HG02642 (cell line): ENCODE measurements around the gene TTLL3.

Experiments used
- ATAC-seq: cut with Tn5 transposase; IDR thresholded peaks from one replicate; pipeline ENCODE4 v1.9.1; 2021; ENCODE audit warnings: mild to moderate bottlenecking; ENCODE audit not compliant: unreplicated experiment, poor library complexity

TTLL3 gene

DNA sequence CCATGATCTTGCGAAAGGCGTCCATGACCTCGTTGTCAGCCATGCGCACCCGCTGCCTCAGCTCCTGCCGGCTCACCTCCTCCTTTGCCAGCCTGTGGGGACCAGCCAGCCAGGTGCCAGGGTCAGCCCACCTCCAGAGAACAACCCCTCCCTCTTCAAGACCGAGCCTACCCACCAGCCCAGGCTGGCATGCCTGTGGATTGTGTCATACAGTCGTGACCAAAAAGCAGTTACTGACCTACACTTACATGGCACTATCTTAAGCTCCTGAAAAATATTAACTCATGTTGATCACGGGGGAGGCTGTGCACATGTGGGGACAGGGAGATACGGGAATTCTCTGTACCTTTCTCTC lies 29.6 kb upstream of the TTLL3 start:
- ATAC-seq, result peak; percentile 11

- ATAC-seq, result no peak
Measured at GRCh38 chr3:9780910-9781309, 29.2 kb upstream of the TTLL3 start.

- ATAC-seq, result no peak
Measured at GRCh38 chr3:9781551-9781950, 28.5 kb upstream of the TTLL3 start.

GRCh38 chr3:9781978-9782603 lies 28.0 kb upstream of the TTLL3 start:
- ATAC-seq, result no peak

GRCh38 chr3:9782770-9783169 lies 27.3 kb upstream of the TTLL3 start:
- ATAC-seq, result no peak

DNA sequence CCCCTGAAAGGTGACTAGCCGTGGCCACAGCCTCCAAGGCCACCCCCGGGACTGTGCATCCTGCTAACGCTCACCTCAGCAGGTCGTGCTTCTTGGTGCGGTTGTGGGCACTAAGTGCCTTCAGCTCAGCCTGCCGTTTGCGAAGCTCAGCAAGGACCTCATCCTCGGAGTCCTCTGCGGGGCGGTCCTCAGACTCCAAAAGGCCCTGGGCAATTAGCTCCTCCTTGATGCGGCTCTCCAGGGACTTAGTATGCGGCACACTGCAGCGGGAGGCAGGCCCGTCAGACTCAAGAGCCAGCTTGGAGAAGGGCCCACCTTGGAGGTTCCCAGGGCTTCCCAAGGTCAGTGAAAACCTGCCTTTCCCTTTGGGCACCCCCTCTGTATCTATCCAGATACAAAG lies 26.1 kb upstream of the TTLL3 start:
- no peak for ATAC-seq

DNA sequence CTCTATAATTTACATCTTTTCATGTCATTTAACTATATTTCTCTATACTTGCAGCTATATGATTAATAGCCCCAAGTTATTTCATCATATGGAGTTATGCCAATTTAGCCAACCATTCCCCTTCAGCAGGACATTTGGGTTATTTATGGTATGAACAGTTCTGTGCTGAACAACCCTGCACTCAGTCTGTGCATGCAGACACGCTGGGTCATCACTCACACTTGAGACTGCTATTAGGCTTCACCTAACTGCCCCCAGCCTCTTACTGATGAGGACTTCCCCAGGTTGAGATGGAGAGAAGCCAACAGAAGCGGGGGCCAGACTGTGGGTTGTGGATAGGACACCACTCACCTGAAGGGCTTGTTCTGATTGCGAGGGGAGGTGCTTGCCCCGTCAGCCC lies 25.1 kb upstream of the TTLL3 start:
- ATAC-seq, result no peak

DNA sequence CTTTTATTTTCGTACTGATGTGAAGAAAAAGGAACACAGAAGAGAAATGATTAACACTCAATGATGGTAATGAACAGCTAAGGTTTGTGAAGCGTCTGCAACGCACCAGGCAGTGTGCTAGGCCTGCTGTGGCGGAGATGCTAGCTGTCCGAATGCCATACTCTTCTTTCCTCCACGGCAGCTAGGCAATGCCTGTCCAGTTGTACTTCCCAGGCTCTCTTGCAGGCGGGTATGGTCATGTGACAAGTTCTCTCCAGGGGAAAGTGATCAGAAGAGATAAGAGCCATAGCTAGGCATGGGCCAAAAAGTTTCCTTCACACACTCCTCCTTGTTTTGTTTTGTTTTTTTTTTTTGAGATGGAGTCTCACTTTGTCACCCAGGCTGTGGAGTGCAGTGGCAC lies 24.5 kb upstream of the TTLL3 start:
- no peak for ATAC-seq

- ATAC-seq, result no peak
Measured at GRCh38 chr3:9786209-9786739, 23.8 kb upstream of the TTLL3 start.

GRCh38 chr3:9786825-9787669 lies 23.0 kb upstream of the TTLL3 start:
- no peak for ATAC-seq

GRCh38 chr3:9787714-9788113 lies 22.3 kb upstream of the TTLL3 start:
- no peak for ATAC-seq

- no peak for ATAC-seq
Measured at GRCh38 chr3:9791127-9791526, 18.9 kb upstream of the TTLL3 start.

GRCh38 chr3:9791790-9792404 lies 18.2 kb upstream of the TTLL3 start:
- no peak for ATAC-seq

DNA sequence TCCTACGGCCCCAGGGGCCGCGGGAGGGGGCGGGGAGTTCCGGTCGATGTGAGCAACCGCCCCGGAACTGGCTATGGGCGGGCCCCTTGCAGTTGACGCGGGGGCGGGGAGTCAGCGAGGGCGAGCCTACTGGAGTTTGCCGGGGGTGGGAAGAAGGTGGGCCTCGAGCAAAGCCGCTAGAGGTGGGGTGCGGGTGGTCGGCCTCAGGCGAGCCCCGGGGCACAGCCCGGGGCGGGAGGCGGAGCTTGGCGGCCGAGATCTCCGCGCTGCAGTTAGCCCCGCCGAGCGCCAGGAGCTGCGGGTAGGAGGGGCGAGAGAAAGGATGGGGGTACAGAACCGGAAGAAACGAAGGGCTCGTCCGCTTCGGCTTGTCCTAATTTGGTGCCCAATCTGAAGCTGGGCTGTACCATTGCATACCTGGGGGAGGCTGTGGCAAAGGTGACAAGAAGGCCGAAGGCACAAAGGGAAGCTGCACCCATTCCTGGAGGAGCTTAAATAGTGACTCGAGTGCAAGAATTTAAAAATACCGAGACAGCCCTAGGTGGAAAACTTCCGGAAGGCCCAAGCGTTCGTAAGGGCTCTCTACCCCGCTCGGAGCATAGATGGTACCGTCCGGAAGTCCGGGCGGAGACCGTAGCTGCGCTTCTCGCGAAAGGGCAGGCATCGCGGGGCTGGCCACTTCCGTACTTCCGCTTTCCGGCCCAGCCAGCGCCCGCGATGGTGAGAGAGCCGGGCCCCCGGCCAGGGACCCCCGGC lies 17.5 kb upstream of the TTLL3 start, which contains the start of the genes ARPC4 and TADA3:
Gene ARPC4 (plus strand): TSS at position 678 of the 756 bp plus-strand sequence. CDS start 40 bp downstream, at position 718.
Gene TADA3 (minus strand): TSS at position 69 of the 756 bp plus-strand sequence. CDS start 1,007 bp downstream, outside the sequence.
- ATAC-seq, result peak; percentile 85

- no peak for ATAC-seq
Measured at GRCh38 chr3:9793161-9793781, 16.8 kb upstream of the TTLL3 start.

GRCh38 chr3:9794400-9794799 lies 15.7 kb upstream of the TTLL3 start:
- ATAC-seq, result no peak

DNA sequence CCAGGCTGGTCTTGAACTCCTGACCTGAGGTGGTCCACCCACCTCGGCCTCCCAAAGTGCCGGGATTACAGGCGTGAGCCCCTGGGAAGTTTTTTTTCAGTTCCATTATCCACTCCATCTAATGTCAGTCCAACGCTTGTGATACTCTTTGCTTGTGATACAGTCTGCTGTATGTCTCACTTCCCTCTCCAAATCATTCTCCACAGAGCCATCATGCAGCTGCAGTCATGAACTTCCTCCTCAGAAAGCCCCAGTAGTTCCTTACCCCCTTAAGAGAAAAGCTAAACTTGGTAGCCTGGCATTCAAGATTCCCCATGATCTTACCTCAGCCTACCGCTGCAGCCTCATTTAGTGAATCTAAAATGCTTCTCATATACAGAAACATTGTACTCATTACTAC lies 14.9 kb upstream of the TTLL3 start:
- ATAC-seq, result peak; percentile 16

DNA sequence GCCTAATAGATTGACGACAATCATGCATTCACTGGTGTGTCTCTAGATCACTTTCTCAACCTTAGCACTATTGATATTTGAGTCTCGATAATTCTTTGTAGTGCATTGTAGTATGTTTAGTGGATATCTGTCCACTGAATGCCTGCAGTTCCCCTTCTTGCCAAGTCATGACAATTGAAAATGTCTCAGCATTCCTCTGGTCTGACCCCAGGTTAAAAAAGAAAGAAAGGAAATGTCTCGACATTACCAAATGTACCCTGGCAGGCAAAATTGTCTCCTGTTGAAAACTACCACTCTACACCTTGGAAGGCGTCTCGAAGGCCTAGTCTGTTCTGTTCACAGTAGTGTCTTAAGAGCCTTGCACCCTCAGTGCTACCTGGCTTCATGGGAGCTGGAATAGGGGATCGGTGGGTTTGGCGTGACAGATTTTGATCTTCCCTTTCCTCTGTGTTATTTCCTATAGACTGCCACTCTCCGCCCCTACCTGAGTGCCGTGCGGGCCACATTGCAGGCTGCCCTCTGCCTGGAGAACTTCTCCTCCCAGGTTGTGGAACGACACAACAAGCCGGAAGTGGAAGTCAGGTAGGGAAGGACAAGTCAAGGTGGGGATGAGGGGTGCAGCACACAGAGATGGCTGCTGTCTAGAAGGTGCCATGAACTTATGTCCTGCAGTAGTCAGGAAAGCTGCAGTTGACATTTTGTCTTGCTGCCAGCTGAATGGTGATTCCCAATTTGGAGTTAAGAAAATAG lies 12.7 kb upstream of the TTLL3 start:
- no peak for ATAC-seq

DNA sequence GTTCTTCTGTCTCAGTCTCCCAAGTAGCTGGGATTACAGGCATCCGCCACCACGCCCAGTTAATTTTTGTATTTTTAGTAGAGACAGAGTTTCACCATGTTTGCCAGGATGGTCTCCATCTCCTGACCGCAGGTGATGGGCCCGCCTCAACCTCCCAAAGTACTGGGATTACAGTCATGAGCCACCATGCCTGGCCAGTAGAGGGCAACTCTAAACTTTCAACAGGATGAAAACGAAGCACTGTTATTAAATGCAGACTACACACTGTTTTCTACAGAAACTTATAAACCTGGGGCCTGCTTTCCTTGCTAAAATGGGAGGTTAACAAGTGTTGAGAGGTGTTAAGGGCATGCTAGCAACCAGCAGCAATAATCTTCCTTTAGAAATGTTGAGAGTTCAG lies 9.5 kb upstream of the TTLL3 start:
- ATAC-seq, result no peak
